Measurements from ENCODE around the gene GPLD1.
"Not testable (repeated sequence)": the region's sequence is repeated elsewhere in the genome, so short reads cannot be mapped to it uniquely, and the experiment has no call there.

Gene GPLD1

GRCh38 chr6:24489470-24489869, at the start of gene GPLD1:
TSS of gene GPLD1 (minus strand) at chr6:24489578. CDS start at chr6:24489511, 67 bp downstream.
- no peak for ATAC-seq

GRCh38 chr6:24537771-24538385, 48.5 kb upstream of the GPLD1 start:
- ATAC-seq = no peak

GRCh38 chr6:24537082-24537699, 47.8 kb upstream of the GPLD1 start:
- no peak for ATAC-seq

GRCh38 chr6:24536466-24536865, 47.1 kb upstream of the GPLD1 start:
- ATAC-seq = no peak

GRCh38 chr6:24535210-24535609, 45.8 kb upstream of the GPLD1 start:
- no peak for ATAC-seq

- no peak for ATAC-seq
Observed at GRCh38 chr6:24534329-24534728, 45.0 kb upstream of the GPLD1 start.

- no peak for ATAC-seq
Observed at GRCh38 chr6:24529985-24530384, 40.6 kb upstream of the GPLD1 start.

- no peak for ATAC-seq
Observed at GRCh38 chr6:24524805-24525204, 35.4 kb upstream of the GPLD1 start.

- ATAC-seq = no peak
Observed at GRCh38 chr6:24524329-24524728, 35.0 kb upstream of the GPLD1 start.

- no peak for ATAC-seq
Observed at GRCh38 chr6:24522228-24523176, 33.1 kb upstream of the GPLD1 start.

- ATAC-seq = peak; percentile 60 to 61
Observed at GRCh38 chr6:24520929-24521546, 31.7 kb upstream of the GPLD1 start.

GRCh38 chr6:24517659-24518543, 28.5 kb upstream of the GPLD1 start:
- peak in 1 of 2 donors; percentile 49 for ATAC-seq

- no peak for ATAC-seq
Observed at GRCh38 chr6:24513602-24514001, 24.2 kb upstream of the GPLD1 start.

GRCh38 chr6:24511976-24512375, 22.6 kb upstream of the GPLD1 start:
- not testable (repeated sequence) for ATAC-seq

GRCh38 chr6:24506814-24507520, 17.6 kb upstream of the GPLD1 start:
- no peak for ATAC-seq

- no peak for ATAC-seq
Observed at GRCh38 chr6:24504649-24505586, 15.5 kb upstream of the GPLD1 start.

GRCh38 chr6:24504287-24504648, 14.9 kb upstream of the GPLD1 start:
- no peak for ATAC-seq

GRCh38 chr6:24501914-24502313, 12.5 kb upstream of the GPLD1 start:
- no peak for ATAC-seq

- ATAC-seq = no peak
Observed at GRCh38 chr6:24501374-24501773, 12.0 kb upstream of the GPLD1 start.

GRCh38 chr6:24500683-24501082, 11.3 kb upstream of the GPLD1 start:
- ATAC-seq = no peak
